Right hindlimb (tissue), 1 donor: ENCODE measurements around the gene FAR2.
A peak's percentile ranks its signal among the peaks of the same experiment; 100 is the strongest.
"Not testable (repeated sequence)": the region's sequence is repeated elsewhere in the genome, so short reads cannot be mapped to it uniquely, and the experiment has no call there.

Experiments
- DNase-seq: peaks from one replicate; pipeline ENCODE4 v3.0.0-alpha.2; 2018

FAR2 gene

DNA sequence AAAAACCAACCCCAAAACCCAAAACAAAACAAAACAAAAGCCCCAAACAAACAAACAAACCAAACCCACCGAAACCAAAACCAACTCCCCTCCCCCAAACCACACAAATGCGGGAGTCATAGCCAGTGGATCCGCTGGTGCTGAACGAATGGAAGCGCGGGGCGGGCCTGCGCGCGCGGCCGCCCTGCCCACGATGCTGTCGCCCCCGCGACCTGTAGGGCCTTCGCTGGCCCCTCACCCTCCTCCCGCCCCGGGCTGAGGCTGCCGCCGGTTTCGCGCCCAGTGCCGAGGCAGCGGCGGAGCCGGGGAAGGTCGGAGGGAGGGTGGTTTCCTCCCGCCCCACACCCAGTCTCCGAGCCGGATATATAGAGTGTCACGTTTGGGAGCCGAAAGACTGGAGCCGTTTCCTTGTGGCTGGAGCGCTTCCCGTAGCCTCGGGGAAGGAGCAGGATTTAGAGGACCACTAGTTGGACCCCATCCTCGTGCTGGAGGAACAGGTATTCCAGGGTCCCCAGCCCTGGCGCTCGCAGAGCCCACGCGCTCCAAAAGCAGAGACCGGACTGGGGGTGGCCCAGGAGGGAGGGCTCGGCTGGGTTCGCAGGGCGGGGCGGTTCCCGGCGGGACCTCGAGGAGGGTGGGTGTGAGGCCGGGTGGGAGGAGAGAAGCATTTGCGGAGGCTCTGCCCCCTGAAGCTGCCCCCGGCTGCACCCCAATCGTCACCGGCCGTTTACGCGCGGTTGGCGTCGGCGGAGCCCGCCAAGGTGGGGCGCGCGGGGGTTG, at the start of gene FAR2:
TSS of gene FAR2 (plus strand) at position 368 of the 780 bp plus-strand sequence. CDS start 121,172 bp downstream, outside the sequence.
- DNase-seq, result peak; percentile 79

DNA sequence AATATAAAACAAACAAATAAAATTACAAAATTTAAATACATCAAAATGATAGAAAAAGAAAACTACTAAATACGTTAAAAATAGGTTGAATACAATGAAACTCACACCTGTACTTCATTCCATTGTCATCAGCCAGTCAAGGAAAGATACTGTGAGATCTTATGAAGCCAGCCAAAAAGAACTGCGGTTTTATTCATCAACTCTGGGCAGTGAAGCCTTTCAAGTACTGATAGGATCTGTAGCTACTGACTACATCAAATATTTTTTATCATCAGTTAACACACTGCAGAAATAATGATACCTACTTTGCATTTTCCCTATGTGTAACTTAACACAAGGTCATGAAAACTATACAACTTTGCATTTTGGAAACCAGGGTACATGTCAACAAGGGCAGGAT, 46.3 kb upstream of the FAR2 start:
- DNase-seq, result no peak

DNA sequence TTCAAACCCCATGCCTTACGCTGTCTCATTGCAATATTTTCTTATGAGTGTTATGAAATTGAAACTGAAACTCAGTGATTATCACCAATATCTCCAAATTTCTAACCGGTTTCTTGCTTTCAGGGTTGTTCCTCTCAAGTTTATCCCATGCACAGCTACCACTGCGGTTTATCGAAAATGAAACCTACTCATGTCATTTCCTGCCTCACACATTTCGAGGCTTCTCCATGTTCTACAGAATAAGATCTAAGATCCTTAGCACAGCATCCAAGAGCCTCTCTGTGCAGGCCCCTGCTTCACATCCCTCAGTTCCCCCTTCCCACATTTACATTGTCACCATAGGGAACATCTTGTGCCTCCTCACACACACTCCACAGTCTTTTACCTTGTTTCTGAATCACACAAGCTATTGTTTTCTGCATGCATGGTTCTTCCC, 45.5 kb upstream of the FAR2 start:
- DNase-seq, result no peak

DNA sequence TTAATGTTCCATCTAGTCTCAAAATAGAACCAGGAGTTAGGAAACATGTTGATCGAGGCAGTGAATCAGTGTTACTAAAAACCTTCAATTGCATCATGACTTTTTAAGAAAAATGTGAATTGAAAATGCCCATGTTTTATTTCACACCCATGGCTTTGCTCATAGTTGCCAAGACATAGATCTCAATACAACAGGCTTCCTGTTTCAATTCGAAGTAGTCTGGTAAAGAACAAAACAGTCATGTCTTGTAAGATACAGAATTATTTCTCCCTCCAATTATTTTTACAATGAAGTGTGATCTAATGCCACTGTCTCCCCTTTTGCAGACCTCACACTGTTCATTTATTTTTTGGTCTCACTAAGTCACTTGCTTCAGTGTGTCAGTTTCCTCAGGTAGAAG, 44.6 kb upstream of the FAR2 start:
- DNase-seq, result no peak

DNA sequence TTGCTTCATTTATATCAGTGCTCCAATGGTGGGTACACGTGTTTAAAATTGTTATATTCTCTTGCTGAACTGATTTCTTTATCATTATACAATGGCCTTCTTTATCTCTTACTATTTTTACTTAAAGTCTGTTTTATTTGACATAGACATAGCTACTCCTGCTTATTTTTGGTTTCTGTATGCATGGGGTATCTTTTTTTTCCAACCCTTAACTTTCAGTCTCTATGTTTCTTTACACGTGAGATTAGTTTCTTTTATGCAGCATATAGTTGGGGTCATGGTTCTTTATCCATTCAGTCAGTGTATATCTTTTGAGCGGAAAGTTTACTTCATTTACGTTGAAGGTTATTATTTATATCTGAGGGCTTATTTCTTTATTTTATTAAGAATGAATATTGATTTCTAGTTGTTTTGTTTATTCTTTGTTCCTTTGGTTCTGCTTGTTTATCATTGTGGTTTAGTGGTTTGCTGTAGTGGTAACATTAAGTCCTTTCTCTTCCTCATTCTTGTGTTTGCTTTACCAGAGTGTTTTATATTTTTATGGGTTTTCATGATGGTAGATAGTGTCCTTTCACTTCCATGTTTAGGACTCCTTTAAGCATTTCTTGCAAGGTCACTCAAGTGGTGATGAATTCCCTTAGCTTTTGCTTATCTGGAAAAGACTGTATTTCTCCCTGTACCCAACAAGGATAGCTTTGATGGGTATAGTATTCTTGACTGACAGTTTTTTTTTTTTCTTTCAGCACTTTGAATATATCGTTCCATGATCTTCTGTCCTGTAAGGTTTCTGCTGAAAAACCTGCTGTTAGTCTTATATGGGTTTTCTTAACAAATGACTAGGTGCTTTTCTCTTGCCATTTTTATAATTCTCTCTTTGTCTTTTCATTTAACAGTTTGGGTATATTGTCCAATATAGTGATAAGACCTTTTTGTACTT, 38.3 kb upstream of the FAR2 start:
- no peak for DNase-seq

DNA sequence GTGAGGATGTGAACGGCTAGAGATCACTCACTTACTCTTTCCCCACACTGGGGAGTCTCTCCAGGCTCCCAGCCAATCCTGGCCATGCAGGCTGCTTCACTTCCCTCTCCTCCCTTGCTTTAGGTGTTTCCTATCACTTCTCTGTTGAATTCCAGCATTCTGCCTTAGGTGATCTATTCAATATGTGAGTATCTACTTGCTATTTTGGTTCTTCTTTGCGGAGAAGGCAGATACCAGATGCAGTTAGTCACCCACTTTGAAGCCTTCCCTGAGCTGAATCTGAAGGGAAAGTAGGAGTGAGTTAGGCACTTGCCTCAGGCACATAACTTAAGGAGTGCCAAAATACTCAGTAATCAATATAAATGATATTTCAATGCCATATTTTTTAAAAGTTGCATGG, 36.0 kb upstream of the FAR2 start:
- DNase-seq, result no peak

DNA sequence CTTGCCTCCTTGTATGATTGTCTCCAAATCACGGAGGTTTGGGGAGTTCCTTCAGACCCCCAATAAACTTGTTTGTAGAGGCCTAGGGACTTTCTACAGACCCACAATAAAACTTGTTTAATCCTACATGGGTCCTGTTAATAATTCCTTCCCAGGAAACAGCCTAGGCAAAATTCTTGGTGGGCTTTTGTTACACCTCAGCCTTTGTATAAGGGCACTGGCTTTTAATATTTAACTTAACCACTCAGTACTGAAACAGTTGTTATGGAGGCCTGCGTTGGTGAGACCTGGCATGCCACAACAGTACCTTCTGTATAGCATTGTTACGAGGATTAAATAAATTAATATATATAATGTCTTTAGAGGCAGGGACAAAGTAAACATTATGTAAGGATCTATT, 32.7 kb upstream of the FAR2 start:
- DNase-seq, result no peak

DNA sequence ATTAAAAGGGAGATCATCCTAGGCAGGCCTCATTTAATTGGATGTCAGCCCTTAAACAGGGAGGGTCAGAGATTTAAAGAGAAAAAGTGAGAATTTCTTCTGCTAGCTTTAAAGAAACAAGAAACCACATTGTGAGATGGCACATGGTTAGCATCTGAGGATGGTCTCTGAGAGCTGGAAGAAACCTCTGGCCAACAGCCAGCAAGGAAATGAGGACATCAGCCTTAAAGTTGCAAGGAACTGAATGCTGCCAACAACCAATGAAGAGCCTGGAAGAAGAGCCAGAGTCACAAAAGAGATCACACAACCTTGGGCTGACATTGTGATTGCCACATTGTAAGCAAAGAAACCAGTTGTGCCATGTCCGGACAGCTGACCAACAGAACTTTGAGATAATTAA, 17.5 kb upstream of the FAR2 start:
- DNase-seq, result no peak

DNA sequence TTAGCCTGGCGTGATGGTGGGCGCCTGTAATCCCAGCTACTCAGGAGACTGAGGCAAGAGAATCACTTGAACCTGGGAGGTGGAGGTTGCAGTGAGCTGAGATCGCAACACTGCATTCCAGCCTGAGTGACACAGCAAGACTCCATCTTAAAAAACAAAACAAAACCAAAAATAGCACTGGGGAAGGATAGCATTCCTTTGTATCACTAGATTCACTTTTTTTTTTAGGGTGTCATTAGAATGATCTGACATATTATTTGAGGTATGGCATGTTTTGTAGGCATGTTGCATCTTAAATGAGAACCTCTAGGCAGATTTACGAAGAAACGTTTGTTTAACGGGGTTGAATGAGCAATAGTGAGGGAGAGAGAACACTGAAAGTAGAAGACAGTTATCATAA, 16.8 kb upstream of the FAR2 start:
- DNase-seq, result no peak

DNA sequence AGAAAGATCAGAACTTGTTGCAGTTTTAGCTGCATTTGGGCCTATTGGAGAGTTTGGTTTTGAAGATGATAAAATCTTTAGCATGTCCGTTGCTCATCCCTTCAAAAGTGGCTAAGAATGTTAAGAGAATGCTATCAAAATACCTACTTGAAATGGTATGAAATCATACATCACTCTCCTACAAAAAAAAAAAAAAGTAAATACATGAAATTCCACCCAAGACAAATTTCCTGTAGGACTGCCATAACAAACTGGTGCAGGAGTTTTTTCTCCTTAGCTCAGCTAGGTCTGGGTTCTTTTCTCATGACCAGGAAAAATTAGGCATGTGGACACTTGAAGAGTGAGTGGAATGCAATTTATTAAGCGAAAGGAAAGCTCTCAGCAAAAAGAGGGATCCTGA, 15.9 kb upstream of the FAR2 start:
- no peak for DNase-seq

DNA sequence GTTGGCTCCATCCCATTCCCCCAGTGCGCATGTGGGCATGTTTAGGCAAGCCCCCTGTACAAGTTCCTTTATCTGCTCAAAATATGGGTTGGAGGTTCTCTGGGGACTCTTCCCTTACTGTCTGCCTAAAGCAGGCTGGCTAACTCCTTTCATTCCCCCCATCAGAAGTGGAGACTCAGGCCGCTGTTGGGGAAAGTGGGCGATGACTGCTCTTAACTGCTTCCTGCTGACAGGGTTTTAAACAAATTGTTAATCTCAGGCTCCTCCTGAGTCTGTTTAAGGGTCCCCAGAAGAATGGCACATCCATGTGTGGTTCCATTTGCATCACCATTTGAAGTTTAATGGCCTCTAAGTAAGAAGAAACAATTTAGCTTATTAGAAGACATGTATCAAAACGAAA, 15.4 kb upstream of the FAR2 start:
- no peak for DNase-seq

DNA sequence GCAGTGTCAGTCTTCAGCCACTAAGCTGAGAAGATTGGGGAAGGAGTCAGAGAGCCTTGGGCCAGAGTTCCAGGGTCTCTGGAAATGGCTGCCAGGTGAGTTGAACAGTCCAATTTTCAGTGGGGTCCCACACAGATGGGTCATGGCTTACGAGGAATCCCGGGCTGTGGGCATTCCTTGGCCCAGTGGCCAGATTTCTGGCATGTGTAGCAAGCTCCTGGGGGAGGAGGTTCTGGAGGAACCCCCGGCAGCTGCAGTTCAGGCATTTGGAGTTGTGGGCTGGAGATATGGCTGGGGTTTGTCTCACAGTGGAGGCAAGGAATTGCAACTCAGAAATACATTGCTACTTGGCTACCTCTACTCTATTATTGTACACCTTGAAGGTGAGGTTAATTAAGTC, 10.8 kb upstream of the FAR2 start:
- DNase-seq, result not testable (repeated sequence)

DNA sequence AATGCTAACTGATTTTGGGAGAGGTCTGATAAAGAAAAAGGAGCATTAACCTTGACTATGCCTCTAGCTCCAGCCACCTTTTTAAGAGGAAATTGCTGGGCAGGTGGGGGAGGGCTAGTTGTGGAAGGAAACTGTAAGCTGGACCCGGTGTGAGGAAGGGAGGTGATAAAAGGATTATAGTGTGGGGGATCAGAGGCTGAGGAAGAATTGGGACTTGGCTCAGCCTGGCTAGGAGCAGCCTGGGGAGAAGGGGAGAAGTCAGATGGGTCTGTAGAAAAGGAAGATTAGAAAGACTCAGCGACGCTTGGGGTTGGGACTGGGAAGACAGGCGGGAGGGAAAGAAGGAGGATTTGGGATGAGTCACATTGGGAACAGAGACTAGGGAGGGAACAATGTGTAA, 10.2 kb upstream of the FAR2 start:
- not testable (repeated sequence) for DNase-seq

DNA sequence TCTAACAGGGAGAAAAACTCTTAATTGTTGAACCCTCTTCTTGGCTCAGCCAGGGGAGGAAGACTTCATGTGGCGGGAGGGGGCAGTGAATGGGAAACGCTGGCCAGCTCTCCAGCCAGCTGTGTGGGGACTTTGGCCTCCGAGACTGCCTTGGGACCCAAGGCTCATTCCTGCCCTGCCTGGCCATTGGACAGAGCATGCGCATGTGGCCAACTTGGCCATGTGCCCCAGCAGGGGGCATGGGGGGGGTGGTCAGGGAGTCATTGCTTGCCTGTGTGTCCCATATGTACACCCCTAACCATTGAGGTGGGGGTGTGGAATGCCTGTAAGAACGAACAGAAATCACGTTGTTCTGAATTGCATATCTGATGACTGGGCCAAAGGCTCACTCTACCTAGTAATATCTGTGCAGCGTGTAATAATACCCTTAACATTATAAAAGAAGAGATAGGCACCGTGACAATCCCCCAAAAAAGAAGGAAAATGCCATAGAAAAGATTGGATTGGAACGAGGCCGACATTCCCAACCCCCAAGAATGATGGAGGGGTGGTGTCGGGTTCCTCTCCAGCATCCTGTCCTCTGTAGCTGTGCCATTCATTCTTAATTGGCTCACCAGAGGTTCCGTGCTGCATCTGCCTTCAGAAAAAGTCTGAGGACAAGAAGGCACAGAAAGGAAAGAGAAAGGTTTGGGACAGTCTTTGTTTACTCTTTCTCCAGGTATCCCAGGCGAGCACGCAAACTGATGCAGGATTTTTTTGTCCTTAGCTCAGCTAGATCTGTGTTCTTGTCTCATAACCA, 3.5 kb upstream of the FAR2 start:
- no peak for DNase-seq

DNA sequence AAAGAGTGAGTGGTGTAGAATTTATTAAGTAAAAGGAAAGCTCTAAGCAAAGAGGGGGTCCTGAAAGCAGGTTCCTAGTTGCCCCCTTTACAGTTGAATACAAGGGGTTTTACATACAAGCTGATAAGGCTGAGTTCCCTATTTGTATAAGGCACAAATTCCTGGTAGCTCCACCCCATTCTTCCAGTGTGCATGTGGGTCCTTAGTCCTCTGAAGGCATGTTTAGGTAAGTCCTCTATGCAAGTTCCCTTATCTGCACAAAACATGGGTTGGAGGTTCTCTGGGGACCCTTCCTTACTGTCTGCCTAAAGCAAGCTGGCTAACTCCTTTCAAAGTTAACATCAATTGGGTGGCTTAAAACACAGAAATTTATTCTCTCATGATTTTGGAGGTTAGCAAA, 2.9 kb upstream of the FAR2 start:
- no peak for DNase-seq

DNA sequence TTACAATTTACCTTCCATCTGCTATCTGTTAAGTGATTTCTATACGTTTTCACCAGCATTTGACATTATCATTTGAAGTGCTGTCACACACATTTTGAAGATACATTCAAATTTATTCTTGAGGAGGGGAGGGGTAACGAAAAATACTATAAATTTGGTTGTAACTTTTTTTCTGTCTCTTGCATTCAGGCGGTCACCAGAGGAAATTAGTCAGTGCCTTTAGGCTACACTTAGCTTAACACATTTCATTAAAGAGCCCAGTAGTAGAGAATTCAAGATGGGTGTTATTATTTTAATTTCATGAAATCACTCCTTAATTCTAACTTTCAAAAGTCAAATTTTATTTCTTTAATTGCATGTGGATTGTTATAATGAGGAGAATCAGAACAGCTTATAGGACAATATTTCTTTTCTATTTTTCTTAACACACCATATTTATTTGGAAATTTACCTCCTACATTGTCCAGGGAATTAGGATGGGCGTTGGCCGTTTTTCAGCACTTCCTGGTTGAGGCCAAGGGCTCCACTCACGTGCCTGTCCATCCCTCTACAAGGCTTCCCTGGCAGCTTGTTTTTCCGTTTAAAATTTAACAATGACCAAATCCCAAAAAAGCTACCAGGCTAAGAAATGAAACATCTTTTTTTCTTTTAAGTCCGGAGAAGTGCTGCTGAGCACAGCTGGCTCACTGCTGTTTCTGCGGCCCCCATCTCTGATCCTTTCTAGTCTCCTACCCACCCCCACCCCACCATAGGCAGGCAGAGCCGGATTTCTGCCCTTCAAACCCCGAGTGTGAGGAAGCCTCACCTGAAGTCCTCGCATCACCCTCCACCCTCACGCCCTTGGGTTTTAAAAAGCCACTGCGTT, 1.1 kb upstream of the FAR2 start:
- DNase-seq, result peak; percentile 42

DNA sequence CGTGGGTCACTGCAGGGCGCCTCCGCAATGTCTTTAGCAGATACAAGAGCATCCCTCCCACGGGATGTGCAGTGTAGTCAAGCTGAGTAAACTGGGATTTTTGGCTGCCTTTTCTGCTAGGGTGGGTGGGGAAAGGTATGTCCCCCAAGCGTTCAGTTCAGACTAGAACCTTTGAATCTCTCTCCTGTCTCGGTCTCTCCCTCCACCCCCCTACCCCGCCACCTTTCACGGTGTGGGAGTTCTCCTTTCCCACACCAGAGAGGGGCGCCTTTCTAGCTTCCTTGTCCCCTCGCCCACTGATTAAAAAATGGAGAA, 525 bp upstream of the FAR2 start:
- peak; percentile 55 for DNase-seq

DNA sequence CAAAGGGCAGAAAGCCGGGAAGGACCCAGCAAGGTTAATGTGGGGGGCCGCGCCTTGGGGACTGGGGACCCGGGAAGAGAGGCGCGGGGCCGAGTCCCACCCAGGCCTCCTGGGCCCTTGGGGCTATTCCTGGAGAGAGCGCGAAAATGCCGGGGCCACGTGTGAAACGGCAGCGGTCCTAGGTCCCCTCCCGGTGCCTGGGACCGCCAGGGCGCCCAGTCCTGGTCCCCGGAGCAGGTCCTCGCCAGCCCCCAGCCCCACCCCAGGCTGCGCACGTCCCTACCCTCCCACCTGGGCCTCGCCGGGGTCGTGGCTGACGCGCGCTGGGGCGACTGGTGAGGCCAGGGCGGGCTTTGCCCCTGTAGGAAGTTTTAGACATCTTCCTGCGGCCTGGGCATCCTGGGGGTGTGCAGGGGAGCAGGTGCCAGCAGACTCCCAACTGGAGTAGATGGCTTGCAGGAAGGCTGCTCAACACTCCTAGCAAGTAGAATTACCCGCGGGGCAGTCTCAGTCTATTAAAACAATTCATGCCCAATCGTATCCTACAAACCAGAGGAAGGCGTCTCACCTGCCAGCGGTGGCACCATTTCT, 708 bp downstream of the FAR2 start:
- peak; percentile 35 for DNase-seq

DNA sequence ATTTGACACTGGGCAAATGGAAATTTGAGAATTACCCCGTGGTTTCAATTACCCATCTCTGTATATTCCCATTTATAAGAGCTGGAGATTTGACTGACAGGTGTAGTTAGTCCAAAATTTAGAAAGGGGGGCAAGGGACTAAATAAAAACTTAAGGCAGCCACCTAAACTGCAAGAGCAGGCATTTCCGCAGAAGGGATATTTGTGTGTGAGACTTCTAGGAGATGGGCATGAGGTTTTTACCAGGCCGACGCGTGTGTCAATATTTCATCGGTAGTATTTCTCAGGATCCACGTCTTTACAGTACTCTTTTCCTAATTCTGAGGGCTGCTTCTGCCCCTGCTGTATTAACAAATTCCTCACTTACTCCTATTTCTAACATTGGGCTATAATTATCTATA, 1.4 kb downstream of the FAR2 start:
- DNase-seq, result no peak

DNA sequence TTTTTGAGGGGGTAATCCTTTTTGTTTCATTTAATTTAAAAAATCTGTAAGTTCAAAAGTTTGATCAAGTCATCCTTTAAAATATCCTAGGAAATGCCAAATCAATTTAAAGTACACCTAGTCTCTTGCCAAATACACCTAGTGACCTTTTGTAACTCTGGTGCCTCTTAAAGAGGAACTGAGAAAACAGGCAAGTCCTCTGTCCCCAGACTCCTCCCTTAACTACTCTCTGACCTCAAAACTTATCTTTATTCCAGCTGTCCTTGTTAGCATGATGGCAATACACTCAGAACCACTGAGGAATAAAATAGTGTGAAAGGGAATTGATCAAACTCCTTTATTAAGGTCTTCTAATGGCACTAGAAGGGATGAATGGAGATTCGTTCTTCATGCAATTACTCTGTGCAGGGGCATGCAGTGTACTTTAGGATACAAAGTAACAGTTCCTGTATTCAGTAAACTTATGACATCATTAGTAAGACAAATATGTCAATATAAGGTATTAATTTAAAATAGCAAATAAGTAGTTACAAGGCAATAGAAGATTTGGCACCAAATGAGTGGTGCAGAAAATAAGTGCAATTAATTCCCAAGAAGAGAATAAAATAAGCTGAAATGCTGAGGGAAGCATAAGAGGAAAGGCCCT, 3.3 kb downstream of the FAR2 start:
- no peak for DNase-seq

DNA sequence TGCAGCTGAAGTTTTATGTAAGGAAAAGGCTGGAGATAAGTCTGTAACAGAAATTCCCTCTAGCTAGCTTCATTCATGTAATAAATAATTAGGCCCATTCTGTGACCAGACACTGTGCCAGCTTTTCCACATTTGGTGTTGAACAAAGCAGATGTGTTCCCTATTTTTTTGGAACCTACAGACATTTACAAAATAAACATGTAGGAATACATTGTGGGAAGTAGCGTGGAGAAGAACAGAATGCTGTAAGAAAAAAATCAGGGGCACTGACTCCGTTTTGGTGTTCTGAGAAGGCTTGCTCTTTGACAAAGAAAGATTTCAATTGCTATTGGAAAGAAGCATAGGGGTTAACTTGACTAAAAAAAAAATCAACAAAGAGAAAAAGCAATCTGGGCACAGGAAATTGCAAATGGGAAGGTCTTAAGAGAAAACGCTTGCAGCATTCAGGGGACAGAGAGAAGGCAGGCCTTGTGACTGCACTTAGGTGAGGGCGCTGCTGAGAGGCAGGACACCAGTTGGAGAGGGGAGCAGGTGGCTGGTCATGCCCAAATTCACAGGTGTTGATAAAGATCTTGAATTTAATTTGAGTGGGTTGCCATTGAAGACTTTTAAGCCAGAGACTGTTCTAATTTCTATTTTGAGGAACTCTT, 4.0 kb downstream of the FAR2 start:
- DNase-seq, result no peak
